Glutamatergic neuron (in vitro differentiated cells): ENCODE results near the gene TSPYL6. TPM values are rescaled to one million over a fixed set of nuclear protein-coding genes. Genes with fewer than 3 reads are reported as not detected.
"Not testable (repeated sequence)": the region's sequence is repeated elsewhere in the genome, so short reads cannot be mapped to it uniquely, and the experiment has no call there.

Experiments used
- DNase-seq: peaks from one replicate; pipeline ENCODE4 v3.0.0; 2022
- H3K27ac Mint-ChIP-seq: one replicate; pipeline ENCODE4 v1.8.0; 2020; ENCODE audit warnings: mild to moderate bottlenecking, mixed read lengths, inconsistent platforms; ENCODE audit not compliant: unreplicated experiment
- H3K27me3 Mint-ChIP-seq: one replicate; pipeline ENCODE4 v1.8.0; 2020; ENCODE audit warnings: mild to moderate bottlenecking, moderate library complexity, mixed read lengths, inconsistent platforms; ENCODE audit not compliant: unreplicated experiment
- H3K36me3 Mint-ChIP-seq: one replicate; pipeline ENCODE4 v1.8.0; 2020; ENCODE audit warnings: mild to moderate bottlenecking, mixed read lengths, inconsistent platforms; ENCODE audit not compliant: unreplicated experiment
- H3K4me1 Mint-ChIP-seq: one replicate; pipeline ENCODE4 v1.8.0; 2020; ENCODE audit warnings: mild to moderate bottlenecking, low read depth, mixed read lengths, inconsistent platforms; ENCODE audit not compliant: unreplicated experiment
- H3K4me3 Mint-ChIP-seq: one replicate; pipeline ENCODE4 v1.8.0; 2020; ENCODE audit warnings: mild to moderate bottlenecking, mixed read lengths, inconsistent platforms; ENCODE audit not compliant: unreplicated experiment
- H3K9me3 Mint-ChIP-seq: one replicate; pipeline ENCODE4 v1.8.0; 2020; ENCODE audit warnings: mild to moderate bottlenecking, moderate library complexity, mixed read lengths, inconsistent platforms; ENCODE audit not compliant: unreplicated experiment
- long read RNA-seq: library from polyadenylated mRNA; unstranded; transcript quantifications from one replicate; pipeline ENCODE4 v2.0.0, GENCODE V29; 2020; ENCODE audit not compliant: unreplicated experiment
- total RNA-seq: library from RNA; stranded (reverse); fragmentation: NEBNext Ultra II Directional; extraction: Animal tissue kit (Norgen Biotek cat#: 25700); gene quantifications from one replicate; pipeline ENCODE4 v1.2.1, GENCODE V29; 2021; ENCODE audit not compliant: unreplicated experiment
- TF ChIP-seq, protein P1 (sequence below): fragments of 200-600 bp; sonication (generic); IDR thresholded peaks from one replicate; pipeline ENCODE4 v1.5.0; 2021; ENCODE audit not compliant: partially characterized antibody, unreplicated experiment

The TSPYL6 gene
- 0.27 TPM for total RNA-seq
- long read RNA-seq: 0 reads

DNA sequence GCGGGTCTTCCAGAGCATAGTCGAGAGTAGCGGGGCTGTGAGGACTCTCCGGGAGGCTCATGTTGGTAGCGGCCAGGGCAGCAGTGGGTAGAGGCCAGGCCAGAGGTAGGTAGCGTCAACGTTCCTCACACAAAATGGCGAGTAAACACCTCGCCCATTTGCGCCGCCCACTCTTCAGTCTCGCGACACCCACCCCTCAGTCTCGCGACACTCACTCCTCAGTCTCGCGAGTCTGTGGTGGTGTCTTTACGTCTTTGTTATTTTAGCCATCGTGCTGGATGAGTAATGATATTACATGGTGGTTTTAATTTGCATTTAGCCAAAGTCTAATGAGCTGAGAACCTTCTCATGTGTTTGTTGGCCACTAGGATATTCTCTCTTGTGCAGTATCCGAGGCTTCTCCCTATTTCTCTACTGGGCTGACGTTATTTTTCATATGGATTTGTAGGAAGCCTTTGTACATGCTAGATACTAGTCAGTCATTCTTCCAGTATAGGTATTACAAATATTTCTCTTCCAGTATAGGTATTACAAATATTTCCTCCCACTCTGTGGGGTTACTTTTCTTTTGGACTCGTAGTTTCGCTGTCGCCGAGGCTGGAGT is at the start of gene TSPYL6:
Gene TSPYL6 (minus strand): TSS at position 139 of the 604 bp plus-strand sequence. CDS start 78 bp downstream, at position 61.
- Mint-ChIP-seq H3K4me1 (no peaks in the 10 kb centered on the region), H3K9me3 (peaks cover under 1% of the 10 kb centered on the region), H3K27ac (no peak within 1 kb of the TSS), H3K27me3 (no peaks in the 10 kb centered on the region), H3K4me3 (no peak within 1 kb of the TSS), H3K36me3 (no peaks in the 10 kb centered on the region)
- no peak for DNase-seq
- TF ChIP-seq, protein P1, sequence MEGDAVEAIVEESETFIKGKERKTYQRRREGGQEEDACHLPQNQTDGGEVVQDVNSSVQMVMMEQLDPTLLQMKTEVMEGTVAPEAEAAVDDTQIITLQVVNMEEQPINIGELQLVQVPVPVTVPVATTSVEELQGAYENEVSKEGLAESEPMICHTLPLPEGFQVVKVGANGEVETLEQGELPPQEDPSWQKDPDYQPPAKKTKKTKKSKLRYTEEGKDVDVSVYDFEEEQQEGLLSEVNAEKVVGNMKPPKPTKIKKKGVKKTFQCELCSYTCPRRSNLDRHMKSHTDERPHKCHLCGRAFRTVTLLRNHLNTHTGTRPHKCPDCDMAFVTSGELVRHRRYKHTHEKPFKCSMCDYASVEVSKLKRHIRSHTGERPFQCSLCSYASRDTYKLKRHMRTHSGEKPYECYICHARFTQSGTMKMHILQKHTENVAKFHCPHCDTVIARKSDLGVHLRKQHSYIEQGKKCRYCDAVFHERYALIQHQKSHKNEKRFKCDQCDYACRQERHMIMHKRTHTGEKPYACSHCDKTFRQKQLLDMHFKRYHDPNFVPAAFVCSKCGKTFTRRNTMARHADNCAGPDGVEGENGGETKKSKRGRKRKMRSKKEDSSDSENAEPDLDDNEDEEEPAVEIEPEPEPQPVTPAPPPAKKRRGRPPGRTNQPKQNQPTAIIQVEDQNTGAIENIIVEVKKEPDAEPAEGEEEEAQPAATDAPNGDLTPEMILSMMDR: no peak

DNA sequence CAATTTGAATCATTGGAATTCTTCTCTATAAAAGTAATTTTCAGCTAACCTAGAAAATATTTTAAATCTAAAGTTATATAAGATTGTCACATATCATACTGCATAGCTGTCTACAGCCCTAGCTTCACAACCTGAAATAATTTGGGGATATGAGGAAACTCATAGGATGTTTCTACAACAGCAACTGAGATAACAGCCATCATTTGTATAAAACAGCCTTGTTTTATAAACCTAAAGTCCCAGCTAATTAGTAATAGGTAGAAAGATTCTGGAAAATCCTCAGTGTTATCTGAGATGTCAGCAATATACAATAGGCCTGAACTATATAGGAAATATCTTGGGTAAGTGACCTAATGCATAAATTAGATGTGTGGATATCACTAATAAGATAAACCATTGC is 47.6 kb upstream of the TSPYL6 start:
- no peaks in the 10 kb centered on the region for H3K9me3 Mint-ChIP-seq
- peaks cover 3% of the 10 kb centered on the region for H3K4me1 Mint-ChIP-seq
- H3K36me3 Mint-ChIP-seq: no peaks in the 10 kb centered on the region
- DNase-seq: no peak
- TF ChIP-seq, protein P1: no peak
- peaks cover 2% of the 10 kb centered on the region for H3K27me3 Mint-ChIP-seq
- no peak overlapping the region for H3K27ac Mint-ChIP-seq
- no peak overlapping the region for H3K4me3 Mint-ChIP-seq

DNA sequence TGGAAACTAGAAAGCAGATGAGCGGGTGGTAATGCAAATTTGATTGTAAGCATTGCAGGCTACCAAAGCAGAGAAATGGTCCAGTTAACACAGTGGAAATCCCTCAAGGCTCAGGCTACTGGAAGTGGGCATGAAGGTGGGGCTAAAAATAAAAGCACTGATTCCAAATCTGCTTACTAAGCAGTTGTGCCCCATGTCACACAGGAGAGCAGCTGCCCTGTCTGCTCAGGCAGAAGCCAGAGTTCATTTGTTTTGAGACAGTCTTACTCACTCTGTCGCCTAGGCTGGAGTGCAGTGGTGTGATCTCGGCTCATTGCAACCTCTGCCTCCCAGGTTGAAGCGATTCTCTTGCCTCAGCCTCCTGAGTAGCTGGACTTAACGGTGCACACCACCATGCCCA is 42.5 kb upstream of the TSPYL6 start:
- TF ChIP-seq, protein P1: no peak
- Mint-ChIP-seq H3K27ac (peak overlapping the region; percentile 36), H3K9me3 (peaks cover 4% of the 10 kb centered on the region), H3K27me3 (peaks cover 2% of the 10 kb centered on the region), H3K36me3 (no peaks in the 10 kb centered on the region), H3K4me3 (no peak overlapping the region), H3K4me1 (peaks cover 19% of the 10 kb centered on the region)
- DNase-seq: no peak

- no peaks in the 10 kb centered on the region for H3K27me3 Mint-ChIP-seq
- peaks cover 4% of the 10 kb centered on the region for H3K9me3 Mint-ChIP-seq
- H3K27ac Mint-ChIP-seq: peak overlapping the region; percentile 49
- H3K36me3 Mint-ChIP-seq: no peaks in the 10 kb centered on the region
- TF ChIP-seq, protein P1: no peak
- no peak overlapping the region for H3K4me3 Mint-ChIP-seq
- no peak for DNase-seq
- peaks cover 20% of the 10 kb centered on the region for H3K4me1 Mint-ChIP-seq
Measured at GRCh38 chr2:54295911-54296310, 39.9 kb upstream of the TSPYL6 start.

DNA sequence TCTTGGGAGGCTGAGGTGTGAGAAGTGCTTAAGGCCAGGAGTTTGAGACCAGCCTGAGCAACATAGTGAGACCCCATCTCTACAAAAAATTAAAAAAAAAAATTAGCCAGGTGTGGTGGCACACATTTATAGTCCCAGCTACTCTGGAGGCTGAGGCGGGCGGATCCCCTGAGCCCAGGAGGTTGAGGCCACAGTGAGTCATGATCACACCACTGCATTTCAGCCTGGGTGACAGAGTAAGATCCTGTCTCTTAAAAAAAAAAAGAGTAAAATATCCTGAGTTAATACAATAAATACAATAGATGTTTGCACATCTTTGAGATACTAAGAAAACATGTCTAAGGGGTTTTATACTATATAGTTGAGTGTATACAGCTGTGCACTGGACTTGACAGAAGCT is 38.6 kb upstream of the TSPYL6 start:
- H3K27me3 Mint-ChIP-seq, H3K27ac Mint-ChIP-seq, H3K9me3 Mint-ChIP-seq, DNase-seq, H3K4me3 Mint-ChIP-seq, H3K36me3 Mint-ChIP-seq: not testable (repeated sequence)
- H3K4me1 Mint-ChIP-seq: peaks cover 18% of the 10 kb centered on the region
